HG02981 (cell line): ENCODE results near the gene BNIPL.

Experiments
- ATAC-seq: cut with Tn5 transposase; IDR thresholded peaks from one replicate; pipeline ENCODE4 v1.9.1; 2021; ENCODE audit warnings: mild to moderate bottlenecking, moderate library complexity; ENCODE audit not compliant: unreplicated experiment

Gene BNIPL, protein sequence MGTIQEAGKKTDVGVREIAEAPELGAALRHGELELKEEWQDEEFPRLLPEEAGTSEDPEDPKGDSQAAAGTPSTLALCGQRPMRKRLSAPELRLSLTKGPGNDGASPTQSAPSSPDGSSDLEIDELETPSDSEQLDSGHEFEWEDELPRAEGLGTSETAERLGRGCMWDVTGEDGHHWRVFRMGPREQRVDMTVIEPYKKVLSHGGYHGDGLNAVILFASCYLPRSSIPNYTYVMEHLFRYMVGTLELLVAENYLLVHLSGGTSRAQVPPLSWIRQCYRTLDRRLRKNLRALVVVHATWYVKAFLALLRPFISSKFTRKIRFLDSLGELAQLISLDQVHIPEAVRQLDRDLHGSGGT

DNA sequence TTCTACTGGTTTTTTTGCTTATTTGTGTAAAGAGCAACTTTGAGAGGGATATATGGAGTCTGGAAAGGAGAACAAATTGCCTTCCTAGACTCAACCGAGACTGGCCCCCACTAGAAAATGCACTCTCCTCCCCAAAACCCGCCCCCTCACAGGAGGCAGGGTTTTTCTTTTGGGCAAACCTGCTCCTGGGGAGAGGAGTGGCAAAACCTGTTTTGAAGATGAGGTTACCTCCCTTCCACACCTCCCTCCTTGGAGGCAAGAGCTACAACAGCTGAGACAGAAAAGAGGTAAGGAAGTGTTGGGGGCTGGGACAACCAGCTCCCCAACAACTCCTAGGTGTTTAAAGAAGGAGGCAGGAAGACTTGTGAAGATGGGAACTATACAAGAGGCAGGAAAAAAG is at the start of gene BNIPL:
TSS of gene BNIPL (plus strand) at position 231 of the 400 bp plus-strand sequence. CDS start at position 371, 140 bp downstream.
- no peak for ATAC-seq

DNA sequence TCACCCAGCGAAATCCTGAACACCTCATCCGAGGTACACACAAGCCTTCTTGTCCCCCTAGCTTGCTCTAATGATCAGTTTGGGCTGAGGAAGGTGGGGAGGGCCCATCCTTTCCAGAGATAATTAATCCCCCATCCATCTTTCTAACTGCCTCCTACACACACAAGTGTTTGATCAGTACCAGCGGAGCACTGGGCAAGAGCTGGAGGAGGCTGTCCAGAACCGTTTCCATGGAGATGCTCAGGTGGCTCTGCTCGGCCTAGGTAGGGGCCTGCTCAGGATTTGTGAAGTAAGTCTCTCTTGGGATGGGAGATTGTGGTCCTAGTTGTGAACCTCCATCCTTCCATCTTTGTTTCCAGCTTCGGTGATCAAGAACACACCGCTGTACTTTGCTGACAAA is 48.5 kb upstream of the BNIPL start:
- ATAC-seq: no peak

DNA sequence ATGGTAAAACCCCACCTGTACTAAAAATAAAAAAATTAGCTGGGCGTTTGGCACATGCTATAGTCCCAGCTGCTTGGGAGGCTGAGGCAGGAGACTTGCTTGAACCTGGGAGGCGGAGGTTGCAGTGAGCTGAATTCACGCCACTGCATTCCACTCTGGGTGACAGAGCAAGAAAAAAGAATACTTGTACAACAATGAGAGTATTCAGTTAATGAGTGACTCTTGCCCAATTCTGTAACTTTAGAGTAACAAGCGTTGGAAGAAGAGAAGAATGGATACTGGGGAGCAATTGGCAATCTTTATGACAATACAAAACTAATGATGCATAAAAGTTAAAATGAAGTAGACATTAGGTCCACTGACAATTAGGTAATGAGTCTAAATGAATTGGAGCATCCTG is 43.8 kb upstream of the BNIPL start:
- ATAC-seq: no peak

DNA sequence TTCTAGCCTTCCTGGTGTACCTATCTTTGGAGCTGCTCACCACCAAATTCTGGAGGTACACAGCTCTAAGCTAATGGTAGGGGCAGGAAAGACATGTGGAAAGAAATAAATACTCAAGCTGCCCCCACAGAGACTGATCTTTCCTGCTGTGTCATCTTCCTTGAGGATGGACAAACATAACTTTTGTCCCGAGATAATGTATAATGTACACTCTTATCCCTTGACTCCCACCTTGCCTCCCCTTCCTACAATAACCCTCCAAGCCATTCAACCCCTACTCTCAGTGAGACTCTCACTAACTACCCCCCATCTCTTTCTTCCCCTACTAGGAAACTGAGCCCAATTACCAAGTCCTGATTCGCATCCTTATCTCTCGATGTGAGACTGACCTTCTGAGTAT is 42.1 kb upstream of the BNIPL start:
- ATAC-seq: no peak

DNA sequence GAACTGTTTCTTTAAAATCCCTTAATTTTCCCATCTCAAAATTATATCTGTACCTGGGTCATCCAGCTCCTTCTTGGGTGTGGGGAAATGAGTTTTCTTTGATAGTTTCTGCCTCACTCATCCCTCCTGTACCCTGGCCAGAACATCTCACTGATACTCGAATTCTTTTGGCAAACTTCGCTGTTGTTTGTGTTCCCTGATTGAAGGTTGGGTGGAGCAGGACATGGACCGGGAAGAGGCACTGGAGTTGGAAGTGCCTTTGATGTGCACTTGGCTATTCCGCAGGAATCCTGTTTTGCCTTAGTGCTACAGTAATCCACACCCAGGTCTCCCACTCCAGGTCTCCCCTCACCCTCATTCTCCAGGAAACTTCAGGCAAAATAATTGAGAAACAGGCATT is 40.9 kb upstream of the BNIPL start:
- no peak for ATAC-seq

DNA sequence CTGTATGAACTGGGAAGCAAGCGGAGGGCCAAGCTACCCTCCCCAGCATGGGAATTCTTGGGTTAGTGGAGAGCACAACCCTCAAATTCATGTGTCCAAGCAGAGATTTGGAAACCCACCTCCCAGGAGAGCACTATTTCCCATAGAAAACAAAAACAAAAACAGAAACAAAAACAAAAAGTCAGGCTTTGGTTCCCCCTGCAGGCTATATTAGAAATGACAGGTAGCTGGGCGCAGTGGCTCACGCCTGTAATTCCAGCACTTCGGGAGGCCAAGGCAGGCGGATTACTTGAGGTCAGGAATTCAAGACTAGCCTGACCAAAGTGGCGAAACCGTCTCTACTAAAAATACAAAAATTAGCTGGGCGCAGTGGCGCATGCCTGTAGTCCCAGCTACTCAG is 40.5 kb upstream of the BNIPL start:
- no peak for ATAC-seq

DNA sequence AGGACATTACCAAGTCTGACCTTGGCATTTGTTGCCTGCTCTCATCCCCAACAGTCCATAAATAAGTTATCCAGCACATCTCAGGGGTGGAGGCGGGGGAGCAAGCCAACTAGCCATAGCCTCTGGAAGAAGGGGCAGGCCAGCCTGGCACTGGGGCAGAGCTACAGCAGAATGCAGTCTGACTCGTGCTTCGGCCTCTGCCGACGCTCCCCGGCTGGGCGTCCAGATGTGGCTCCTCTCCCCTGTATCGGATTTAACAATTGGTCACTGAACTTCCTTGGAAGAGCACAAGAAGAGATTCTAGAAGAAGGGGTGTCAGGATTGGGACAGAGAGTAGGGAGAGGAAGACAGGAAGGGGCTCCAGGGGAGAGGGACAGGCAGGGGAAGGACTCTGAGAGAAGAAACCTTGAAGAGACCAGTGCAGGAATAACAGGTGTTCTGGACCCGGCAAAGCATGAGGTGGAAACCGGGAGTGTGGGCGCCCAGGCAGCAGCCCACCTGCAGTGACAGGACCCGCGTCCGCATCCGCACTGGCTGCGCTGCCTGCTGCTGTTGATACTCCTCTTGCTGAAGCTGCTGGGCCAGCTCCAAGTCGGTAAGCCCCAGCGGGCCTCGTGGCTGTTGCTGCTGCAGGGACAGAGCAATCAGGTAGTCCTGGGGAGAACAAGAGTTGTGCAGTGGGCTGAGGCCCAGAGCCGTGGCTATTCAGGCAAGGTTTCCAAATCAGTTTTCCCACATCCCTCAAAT is 39.1 kb upstream of the BNIPL start:
- ATAC-seq: no peak

DNA sequence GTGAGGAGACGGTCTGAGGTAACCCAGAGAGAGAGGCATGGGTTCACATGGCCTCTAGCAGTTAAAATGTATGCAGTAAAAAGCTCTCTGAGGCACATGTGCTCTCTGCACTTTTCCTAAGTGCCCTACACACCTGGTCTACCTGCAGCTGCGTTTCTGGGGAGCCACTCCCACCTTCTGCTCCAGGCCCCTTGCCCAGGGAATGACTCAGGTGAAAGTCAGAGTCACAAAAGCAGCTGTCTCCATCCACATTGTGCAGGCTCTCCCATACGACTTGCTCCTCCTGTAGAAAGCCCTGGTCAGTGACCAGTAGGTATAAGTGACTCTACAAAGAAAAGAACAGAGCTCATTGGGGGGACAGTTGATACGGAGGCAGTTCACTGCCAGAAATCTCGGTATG is 38.4 kb upstream of the BNIPL start:
- ATAC-seq: no peak

DNA sequence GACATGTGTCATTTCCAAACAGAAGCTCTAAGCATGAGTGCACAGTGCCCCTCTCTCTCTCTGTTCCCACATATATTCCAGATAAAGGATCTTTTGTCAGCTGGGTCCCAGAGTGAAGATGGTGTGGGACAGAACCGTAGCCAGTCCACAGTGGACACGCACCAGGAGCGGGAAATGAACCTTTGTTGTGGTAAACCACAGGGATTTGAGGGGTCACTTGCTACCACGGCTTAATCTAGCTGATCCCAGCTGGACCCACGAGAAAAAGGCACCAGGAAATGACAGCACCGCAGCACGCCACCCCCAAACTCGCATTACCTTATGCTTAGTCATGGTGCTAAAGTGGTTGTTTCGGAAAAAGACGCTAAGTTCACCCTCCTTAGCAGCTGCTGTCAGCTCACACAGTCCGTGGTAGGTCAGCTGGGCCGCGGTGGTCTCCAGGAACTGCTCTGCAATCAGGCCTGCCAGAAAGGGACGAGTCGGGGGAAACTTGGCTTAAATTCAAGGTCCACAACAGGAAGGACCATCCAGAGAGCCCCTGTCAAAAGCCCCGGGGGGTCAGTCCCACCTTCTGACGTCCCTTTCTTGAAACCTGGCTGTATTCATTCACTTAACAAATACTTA is 37.2 kb upstream of the BNIPL start:
- ATAC-seq: no peak

DNA sequence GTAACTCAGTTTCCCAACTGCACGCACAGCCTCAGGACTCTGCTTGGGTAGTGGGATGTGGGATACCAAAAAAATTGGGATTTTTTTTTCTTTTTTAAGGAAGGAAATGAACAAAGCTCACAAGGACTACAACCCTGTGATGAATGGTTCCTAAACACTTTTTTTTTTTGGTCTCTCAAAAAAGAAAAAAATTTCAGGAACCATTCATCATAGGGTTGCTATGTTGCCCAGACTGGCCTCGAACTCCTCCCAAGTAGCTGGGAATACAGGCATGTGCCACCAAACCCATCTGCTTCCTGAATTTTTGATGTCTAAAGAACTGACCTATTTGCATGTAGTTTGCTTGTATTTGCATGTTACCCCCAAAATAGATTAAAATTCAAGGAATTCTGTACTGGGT is 36.5 kb upstream of the BNIPL start:
- ATAC-seq: no peak

DNA sequence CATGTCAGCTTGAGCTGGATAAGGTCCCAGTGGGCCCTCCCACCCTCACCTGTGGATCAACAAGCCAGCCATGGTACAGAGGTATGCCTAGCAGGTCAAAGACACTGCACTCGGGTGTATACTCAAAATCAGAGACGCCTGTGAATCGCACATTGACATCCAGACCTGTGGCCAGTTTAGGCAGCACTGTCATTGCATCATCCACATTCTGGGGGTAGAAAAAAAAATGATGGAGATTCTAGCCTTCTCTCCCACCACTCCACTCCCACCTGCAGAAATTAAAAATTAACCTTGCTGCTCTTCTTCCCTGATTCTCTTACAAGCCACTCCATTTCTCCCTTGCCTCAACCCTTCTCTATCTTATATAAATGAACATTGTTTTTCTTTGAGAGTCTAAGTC is 36.0 kb upstream of the BNIPL start:
- no peak for ATAC-seq

DNA sequence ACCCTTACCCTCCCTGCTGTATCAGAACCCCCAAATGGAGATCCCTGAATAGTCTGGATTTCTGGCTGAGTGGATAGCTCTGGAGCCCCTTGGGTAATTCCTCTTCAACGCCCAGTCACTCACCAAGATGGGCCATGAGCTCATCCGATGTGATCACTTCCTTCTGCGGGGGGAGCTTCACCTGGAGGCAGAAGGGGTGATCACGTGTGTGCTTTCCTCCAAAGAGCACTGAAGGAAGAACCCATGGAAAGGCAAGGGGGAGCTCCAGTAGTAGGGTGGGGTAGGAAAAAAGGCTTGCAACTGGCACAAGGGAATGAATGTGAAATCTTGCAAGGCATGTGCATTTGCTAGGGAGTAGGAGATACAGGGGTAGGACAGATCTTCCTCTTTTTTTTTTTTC is 34.8 kb upstream of the BNIPL start:
- no peak for ATAC-seq

DNA sequence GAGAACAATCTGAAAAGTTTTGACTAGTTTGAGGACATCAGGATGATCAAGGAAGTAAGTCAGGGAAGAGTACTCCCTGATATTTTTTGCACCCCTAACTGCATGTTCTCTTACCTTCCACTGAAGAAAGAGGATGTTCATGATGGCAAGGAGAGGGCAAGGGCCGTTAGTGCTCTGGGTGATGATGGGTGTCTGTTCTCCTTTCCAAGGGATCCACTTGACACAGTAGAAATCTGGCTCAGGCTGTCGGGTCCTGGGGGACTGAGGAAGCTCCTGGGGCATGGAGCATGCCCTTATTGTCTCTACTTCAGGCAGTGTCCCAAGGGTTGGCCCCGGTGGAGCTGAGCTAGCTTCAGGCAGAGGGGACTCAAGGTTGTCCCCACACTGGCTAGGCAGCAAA is 34.3 kb upstream of the BNIPL start:
- ATAC-seq: no peak

DNA sequence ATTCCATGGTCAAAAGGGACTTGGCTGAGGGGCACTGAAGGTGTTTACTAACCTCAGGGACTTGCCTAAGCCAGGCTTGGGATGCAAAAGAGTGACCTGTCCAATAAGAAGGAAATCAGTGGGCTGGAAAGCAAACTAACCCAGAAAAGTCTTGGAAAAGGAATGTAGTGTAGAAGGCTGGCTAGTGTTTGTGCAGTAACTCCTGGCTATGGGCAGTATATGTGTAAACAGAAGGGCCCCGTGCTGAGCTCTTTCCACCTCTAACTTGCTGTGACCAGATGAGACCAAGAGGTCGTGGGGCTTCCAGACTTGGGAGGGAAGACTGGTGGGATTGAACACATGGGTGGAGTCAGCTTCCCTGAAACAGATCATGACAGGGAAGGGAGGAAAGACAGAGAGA is 33.8 kb upstream of the BNIPL start:
- no peak for ATAC-seq

DNA sequence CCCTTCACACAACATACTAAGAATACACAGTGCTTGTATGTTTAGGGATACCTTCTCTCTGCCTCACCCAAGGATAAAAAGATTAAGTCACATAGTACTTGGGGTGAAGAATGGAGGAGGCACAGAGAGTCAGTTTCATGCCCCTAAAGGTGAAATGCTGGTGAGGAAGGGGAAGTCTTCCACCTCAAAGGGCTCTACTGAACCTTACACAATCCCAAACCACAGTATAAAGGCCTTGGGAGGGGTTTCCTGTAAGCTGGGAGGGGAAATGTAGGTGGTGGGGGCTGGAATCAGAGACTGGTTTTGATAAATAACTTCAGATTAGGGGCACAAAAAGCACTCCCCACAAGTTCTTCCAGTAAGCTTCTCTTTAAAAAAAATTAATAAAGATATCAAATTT is 33.2 kb upstream of the BNIPL start:
- no peak for ATAC-seq

DNA sequence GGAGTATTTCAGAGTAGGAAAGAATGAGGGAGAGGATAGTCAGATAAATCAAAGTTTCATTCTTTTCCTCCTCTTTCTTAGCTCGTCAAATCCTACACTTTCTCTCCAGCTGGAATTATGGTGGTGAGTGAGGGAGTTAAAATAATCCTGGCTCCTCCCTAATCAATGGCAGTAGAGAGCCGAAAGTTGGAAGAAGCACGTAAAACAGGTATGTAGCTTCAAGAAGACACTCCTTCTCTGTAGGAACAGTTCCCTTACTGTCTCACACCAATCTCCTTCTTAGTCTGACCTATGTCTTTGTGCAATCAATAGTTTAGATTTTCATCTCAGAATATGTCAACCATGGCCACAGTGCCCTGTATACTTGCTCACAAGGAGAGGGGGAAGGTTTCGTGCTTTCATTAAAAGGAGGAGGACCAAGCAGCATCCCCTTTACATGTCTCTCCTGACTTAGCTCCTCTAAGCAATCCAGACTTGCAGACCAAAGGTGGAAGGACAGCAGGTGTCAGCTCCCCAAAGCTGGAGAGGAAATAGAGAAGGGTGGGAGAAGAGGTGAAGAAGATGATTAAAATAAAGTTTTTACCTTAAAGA is 30.6 kb upstream of the BNIPL start:
- ATAC-seq: no peak

DNA sequence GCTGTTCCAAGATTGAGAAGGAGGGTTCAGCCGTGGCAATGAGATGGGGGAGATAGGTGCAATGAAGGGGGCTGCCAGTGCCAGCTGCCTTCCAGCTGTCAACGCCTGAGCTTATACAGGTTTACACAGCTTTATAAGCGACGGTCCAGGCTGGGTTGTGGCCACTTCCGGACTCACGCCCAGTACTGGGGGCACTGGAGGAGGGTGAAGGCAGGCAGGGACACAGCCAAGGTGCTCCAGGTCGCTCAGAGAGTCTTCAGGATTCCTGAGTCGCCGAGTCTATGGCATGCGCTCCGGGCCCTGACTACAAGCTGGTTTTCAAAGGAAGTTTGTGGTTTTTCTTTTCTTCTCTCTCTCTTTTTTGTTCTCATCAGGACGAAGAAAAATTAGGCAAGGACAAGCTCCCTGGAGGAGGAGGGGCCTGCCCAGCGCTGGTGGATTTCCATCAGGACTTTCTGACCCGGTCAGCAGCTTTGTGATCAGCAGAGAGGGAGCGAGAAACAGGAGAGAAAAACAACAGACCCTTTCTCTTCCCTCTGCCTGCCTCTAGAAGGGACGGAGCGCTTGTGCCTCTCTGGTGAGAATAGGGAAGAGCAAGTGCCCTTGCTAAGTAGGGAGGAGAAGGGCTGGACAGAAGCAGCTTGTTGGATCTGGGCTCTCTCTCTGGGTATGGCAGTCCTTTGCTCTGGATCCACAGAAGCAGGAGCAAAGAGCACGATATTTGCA is 29.9 kb upstream of the BNIPL start, which contains the start of gene MINDY1:
TSS of gene MINDY1 (minus strand) at position 576 of the 726 bp plus-strand sequence. CDS start 4,285 bp downstream, outside the sequence.
- ATAC-seq: peak; percentile 46

DNA sequence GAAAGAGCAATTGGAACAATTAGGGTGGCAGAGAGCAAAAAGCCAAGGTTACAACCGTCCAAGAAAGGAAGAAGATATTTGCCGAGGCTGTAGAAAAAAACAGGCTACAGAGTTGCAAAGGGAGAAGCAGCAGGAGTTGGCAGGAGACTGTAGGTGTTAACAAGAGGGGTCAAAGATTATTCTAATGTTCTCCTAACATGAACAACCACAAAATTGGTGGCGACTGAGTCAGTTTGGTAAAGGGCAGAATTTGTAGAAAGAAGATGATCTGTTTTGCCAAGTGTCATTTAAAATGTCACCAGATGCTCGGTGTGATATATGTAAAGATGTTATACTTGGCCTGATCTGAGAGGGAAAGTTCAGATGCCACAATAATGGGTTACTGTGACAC is 28.5 kb upstream of the BNIPL start:
- ATAC-seq: no peak

DNA sequence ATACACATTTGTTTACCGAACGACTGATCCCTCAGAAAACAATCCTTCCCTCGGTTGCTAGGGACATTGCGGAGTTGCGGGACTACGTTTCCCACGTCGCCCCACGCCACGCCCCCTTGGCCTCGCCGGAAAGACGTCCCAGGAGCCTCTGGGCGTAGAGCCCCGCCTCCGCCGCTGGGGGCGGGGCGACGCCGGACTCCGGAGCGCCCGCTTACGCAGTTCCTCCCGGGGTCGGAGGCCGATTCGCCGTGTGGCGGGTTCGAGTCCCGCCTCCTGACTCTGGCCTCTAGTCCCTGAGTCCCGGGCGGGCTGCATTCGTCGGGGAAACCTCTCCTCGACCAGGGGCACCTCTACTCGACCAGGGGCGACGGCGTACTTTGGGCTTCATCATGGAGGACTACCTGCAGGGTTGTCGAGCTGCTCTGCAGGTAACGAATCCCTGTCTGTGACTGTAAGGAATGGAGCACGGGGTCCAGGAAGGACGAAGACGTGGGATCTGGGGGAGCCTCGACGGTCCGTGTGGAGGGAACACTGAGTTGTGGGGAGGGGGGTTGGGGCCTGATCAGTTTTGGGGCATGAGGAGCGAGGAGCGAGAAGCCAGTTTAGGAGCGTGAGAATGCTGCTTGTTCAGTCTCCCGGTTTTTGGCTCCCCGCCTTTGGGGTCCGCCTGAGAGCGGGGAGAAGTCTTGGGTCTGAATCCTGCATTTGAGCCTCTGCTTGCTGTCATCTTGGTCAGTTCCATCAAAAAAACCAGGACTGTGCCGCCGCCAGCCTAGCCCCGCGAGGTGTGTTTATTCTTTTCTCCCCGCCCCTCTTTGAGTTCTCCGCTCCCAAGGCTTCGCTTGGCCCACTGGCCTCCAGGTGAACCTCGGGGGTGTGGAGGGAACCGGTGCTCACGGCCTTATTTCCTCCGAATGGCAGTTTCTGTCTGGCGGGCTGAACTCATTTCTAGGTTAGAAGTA is 27.9 kb upstream of the BNIPL start, which contains the start of gene PRUNE1:
TSS of gene PRUNE1 (plus strand) at position 206 of the 962 bp plus-strand sequence. CDS start at position 390, 184 bp downstream.
- ATAC-seq: peak; percentile 78

DNA sequence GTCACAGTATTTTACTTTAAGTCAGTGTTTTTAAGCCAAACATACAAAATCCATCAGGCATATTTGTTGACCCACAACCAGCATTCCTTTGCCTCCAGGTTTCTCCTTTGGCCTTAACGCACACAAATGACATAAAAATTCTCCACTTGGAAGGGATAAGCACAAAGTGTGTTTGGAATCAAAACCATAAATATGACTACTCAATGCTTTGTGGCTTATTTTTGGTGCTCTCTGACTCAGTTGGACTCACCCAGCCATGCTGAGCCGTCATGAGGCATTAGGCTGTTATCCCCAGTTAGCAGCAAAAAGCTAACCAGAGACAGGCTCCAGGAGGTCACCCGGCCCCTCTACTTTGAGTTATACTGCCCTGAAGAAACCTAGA is 27.2 kb upstream of the BNIPL start:
- ATAC-seq: no peak
